ENCODE data around the gene MVK.

- no peak for TF ChIP-seq CTCF (IDR thresholded peaks at IDR 0.05)
- TF ChIP-seq POLR2AphosphoS5 (IDR thresholded peaks at IDR 0.05), result no peak
- no peak for TF ChIP-seq POLR2A (IDR thresholded peaks at IDR 0.05)
These were observed 62.1 kb downstream of the MVK start for GRCh38 chr12:109635717-109636116.

Measured in stomach (tissue), 4 donors.